ENCODE data around the gene NAA25.
"Not testable (repeated sequence)": the region's sequence is repeated elsewhere in the genome, so short reads cannot be mapped to it uniquely, and the experiment has no call there.

The NAA25 gene

GRCh38 chr12:112010415-112011344 lies 97.9 kb downstream of the NAA25 start:
- in situ Hi-C loops (cut with HindIII; ENCODE audit: low sequenced_read_pairs), result no loop called here

GRCh38 chr12:112009596-112009995 lies 99.0 kb downstream of the NAA25 start:
- in situ Hi-C loops (cut with HindIII; ENCODE audit: low sequenced_read_pairs), result not testable (repeated sequence)

DNA sequence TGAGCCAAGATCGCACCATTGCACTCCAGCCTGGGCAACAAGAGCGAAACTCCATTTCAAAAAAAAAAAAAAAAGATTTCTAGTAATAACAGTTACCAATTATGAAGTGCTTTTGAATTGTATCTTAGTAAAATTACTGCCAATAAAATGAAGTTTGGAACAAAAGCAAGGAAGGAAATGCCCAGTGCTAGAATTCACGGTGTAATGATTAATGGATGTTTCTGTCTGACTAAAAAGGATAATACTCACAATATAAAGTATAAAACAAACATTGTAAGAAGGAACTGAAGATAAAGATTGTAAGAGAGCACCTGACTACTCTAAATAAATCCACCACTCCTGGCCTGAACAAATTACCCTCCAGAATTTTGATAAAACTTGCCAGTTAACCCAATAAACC lies 99.7 kb downstream of the NAA25 start:
- in situ Hi-C loops (cut with HindIII; ENCODE audit: low sequenced_read_pairs), result no loop called here

GRCh38 chr12:112007945-112008344 lies 100.6 kb downstream of the NAA25 start:
- in situ Hi-C loops (cut with HindIII; ENCODE audit: low sequenced_read_pairs), result no loop called here

- in situ Hi-C loops (cut with HindIII; ENCODE audit: low sequenced_read_pairs), result no loop called here
Measured at GRCh38 chr12:112005419-112006395, 102.9 kb downstream of the NAA25 start.

DNA sequence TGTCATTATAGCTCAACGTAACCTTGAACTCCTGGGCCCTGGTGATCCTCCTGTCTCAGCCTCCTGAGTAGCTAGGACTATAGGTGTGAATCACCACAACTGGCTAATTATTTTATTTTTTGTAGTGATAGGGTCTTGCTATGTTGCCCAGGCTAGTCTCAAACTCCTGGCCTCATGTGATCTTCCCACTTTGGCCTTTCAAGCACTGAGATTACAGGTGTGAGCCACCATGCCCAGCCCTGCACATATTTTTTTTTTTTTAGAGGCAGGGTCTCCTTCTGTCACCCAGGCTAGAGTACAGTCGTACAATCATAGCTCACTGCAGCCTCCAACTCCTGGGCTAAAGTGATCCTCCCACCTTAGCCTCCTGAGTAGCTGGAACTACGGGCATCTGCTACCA lies 104.5 kb downstream of the NAA25 start:
- in situ Hi-C loops (cut with HindIII; ENCODE audit: low sequenced_read_pairs), result no loop called here

GRCh38 chr12:112001576-112001975 lies 107.0 kb downstream of the NAA25 start:
- in situ Hi-C loops (cut with HindIII; ENCODE audit: low sequenced_read_pairs), result no loop called here

GRCh38 chr12:112000820-112001219 lies 107.8 kb downstream of the NAA25 start:
- in situ Hi-C loops (cut with HindIII; ENCODE audit: low sequenced_read_pairs), result no loop called here

- in situ Hi-C loops (cut with HindIII; ENCODE audit: low sequenced_read_pairs), result not testable (repeated sequence)
Measured at GRCh38 chr12:111999129-111999528, 109.5 kb downstream of the NAA25 start.

GRCh38 chr12:111998015-111998414 lies 110.6 kb downstream of the NAA25 start:
- in situ Hi-C loops (cut with HindIII; ENCODE audit: low sequenced_read_pairs), result no loop called here

DNA sequence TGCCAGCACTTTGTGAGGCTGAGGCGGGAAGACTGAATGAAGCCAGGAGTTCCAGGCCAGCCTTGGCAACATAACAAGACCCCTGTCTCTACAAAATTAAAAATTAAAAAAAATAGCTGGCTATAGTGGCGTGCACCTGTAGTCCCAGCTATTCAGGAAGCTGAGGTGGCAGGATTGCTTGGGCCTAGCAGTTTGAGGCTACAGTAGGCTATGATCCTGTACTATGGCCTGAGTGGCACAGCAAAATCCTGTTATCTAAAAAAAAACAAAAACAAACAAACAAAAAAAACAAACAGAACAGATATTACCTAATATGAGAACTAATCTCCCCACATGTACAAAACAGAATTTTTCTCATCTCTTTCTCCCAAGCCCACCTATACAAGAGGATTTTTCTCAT lies 111.3 kb downstream of the NAA25 start:
- in situ Hi-C loops (cut with HindIII; ENCODE audit: low sequenced_read_pairs), result no loop called here

DNA sequence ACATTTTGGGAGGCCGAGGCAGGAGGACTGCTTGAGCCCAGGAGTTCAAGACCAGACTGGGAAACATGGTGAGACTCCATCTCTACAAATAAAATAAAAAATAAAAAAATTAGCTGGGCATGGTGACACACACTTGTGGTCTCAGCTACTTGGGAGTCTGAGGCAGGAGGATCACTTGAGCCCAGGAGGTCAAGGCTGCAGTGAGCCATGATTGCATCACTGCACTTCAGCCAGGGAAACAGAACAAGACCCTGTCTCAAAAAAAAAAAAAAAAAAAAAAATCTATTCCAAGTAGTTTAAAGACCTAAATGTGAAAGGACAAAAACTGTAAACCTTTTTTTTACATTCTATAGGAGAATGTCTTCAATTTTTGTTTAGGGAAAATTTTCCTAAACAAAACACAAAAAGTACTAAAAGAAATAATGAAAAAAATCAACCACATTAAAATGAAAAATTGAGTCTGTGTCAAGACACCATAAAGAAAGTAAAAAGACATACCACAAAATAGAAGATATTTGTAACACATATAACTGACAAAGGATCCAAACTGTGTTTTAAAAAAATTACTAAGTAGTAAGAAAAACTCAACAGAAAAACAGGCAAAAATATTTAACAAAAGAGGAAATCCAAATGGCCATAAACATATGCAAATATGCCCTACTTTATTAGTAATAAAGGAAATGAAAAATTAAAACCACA lies 112.7 kb downstream of the NAA25 start:
- in situ Hi-C loops (cut with HindIII; ENCODE audit: low sequenced_read_pairs), result no loop called here

GRCh38 chr12:111994211-111995111 lies 114.1 kb downstream of the NAA25 start:
- in situ Hi-C loops (cut with HindIII; ENCODE audit: low sequenced_read_pairs), result not testable (repeated sequence)

DNA sequence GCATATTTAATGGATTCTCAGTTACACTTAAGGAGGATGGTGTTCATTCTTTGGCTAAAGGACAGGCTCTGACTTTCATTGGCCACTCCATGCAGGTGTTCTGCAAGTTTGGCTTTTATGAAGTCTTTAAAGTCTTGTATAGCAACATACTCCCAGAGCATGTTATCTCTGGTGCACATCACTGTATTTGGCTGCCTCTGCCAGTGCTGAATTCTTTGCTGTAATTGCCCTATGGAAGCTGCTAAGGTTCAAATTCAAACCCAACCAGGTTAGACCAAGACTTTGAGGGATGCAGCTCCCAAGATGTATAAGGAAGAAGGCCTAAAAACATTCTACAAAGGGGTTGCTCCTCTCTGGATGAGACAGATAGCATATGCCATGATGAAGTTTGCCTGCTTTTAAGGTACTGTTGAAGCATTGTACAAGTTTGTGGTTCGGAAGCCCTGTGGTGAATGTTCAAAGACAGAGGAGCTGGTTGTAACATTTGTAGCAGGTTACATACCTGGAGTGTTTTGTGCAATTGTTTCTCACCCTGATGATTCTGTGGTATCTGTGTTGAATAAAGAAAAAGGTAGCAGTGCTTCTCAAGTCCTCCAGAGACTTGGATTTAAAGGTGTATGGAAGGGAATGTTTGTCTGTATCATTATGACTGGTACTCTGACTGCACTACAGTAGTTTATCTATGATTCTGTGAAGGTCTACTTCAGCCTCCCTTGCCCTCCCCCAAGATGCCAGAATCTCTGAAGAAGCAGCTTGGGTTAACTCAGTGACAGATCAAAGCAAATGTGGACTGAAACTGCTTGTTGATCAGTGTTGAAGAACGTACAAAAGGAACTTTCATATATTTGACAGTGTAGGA lies 115.1 kb downstream of the NAA25 start:
- in situ Hi-C loops (cut with HindIII; ENCODE audit: low sequenced_read_pairs), result no loop called here

- in situ Hi-C loops (cut with HindIII; ENCODE audit: low sequenced_read_pairs), result no loop called here
Measured at GRCh38 chr12:111992464-111992863, 116.1 kb downstream of the NAA25 start.

DNA sequence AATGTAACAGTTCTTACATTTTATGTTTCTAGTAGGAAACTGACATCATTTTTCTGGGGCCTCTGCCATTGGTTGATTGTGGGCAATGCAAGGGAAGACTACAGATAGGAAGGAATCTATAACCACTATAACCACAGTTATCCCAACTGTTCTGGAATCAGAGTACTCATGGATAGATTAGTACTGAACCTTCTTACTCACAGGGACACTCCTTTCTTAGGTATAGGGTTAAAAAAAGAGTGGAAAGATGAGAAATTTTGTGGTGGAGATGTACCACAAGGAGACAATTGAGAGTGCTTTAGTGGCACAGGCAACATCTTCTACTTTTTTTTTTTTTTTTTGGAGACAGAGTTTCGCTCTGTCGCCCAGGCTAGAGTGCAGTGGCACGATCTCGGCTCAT lies 116.6 kb downstream of the NAA25 start:
- in situ Hi-C loops (cut with HindIII; ENCODE audit: low sequenced_read_pairs), result no loop called here

- in situ Hi-C loops (cut with HindIII; ENCODE audit: low sequenced_read_pairs), result no loop called here
Measured at GRCh38 chr12:111991535-111991934, 117.0 kb downstream of the NAA25 start.

DNA sequence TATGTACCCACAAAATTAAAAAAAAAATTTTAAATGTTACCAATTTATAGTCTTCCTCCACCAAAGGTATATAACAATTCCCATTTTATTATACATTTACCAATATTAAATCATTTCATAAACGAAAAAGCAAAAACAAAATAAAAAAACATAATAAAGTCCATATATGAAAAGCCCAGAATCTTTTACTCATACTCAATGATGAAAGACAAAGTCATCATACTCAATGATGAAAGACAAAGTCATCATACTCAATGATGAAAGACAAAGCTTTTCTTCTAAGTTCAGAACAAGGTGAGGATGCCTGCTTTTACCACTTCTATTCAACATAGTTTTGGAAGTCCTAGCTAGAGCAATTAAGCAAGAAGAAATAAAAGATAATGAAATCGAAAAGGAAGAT lies 123.8 kb downstream of the NAA25 start:
- in situ Hi-C loops (cut with HindIII; ENCODE audit: low sequenced_read_pairs), result no loop called here

DNA sequence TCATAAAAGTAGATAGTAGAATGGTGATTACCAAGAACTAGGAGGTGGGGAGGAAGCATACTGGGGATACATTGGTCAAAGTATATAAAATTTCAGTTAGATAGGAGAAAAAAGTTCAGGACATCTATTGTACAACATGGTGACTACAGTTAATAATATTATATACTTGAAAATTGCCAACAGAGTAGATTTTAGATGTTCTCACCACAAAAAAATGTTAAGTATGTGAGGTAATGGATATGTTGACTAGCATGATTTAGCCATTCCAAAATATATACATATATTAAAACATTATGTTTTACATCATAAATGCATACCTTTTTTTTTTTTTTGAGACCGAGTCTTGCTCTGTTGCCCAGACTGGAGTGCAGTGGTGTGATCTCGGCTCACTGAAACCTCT lies 126.6 kb downstream of the NAA25 start:
- in situ Hi-C loops (cut with HindIII; ENCODE audit: low sequenced_read_pairs), result no loop called here

Measured in DLD1 (cell line).